GM23248 (cell line): ENCODE data around the gene RIMS1. TPM values are rescaled to one million over a fixed set of nuclear protein-coding genes. Genes with fewer than 3 reads are reported as not detected.
A peak's percentile ranks its signal among the peaks of the same experiment; 100 is the strongest.
"Not testable (repeated sequence)": the region's sequence is repeated elsewhere in the genome, so short reads cannot be mapped to it uniquely, and the experiment has no call there.

Experiments used
- DNase-seq: peaks from one replicate; pipeline ENCODE4 v3.0.0-alpha.2; 2015
- H2AFZ ChIP-seq: fragments of 200-600 bp; sonication (generic); 2 replicates; pipeline ENCODE4 v1.6.1; 2016; ENCODE audit warnings: antibody characterized with exemption
- H3F3A ChIP-seq: fragments of 200-600 bp; sonication (generic); 2 replicates; pipeline ENCODE4 v1.6.1; 2016; ENCODE audit warnings: mild to moderate bottlenecking, antibody characterized with exemption, mixed run types; ENCODE audit not compliant: insufficient read depth
- H3K27ac ChIP-seq: fragments of 200-600 bp; sonication (generic); 2 replicates; pipeline ENCODE4 v1.5.1; 2016; ENCODE audit warnings: mild to moderate bottlenecking
- H3K27me3 ChIP-seq: fragments of 200-600 bp; sonication (generic); replicated peaks from 2 replicates; pipeline ENCODE4 v1.6.1; 2016; ENCODE audit warnings: mild to moderate bottlenecking; ENCODE audit not compliant: insufficient read depth
- H3K36me3 ChIP-seq: fragments of 200-600 bp; sonication (generic); 2 replicates; pipeline ENCODE4 v1.6.1; 2016; ENCODE audit warnings: low read depth, mild to moderate bottlenecking
- H3K4me1 ChIP-seq: fragments of 200-600 bp; sonication (generic); 2 replicates; pipeline ENCODE4 v1.6.1; 2016; ENCODE audit warnings: mild to moderate bottlenecking; ENCODE audit not compliant: insufficient read depth
- H3K4me2 ChIP-seq: fragments of 200-600 bp; sonication (generic); one replicate; pipeline ENCODE4 v1.6.1; 2016; ENCODE audit warnings: mild to moderate bottlenecking; ENCODE audit not compliant: unreplicated experiment
- H3K4me3 ChIP-seq: fragments of 200-600 bp; sonication (generic); 2 replicates; pipeline ENCODE4 v1.5.1; 2016; ENCODE audit warnings: mild to moderate bottlenecking
- H3K79me2 ChIP-seq: fragments of 200-600 bp; sonication (generic); 2 replicates; pipeline ENCODE4 v1.6.1; 2016; ENCODE audit warnings: mild to moderate bottlenecking; ENCODE audit not compliant: insufficient read depth
- H3K9ac ChIP-seq: fragments of 200-600 bp; sonication (generic); 2 replicates; pipeline ENCODE4 v1.6.1; 2016; ENCODE audit warnings: mild to moderate bottlenecking
- H3K9me2 ChIP-seq: fragments of 200-600 bp; sonication (generic); 2 replicates; pipeline ENCODE4 v1.6.1; 2016; ENCODE audit warnings: mixed run types, mild to moderate bottlenecking, moderate library complexity; ENCODE audit not compliant: insufficient read depth
- H3K9me3 ChIP-seq: fragments of 200-600 bp; sonication (generic); one replicate; pipeline ENCODE4 v1.6.1; 2017; ENCODE audit warnings: low read depth
- H4K20me1 ChIP-seq: fragments of 200-600 bp; sonication (generic); 2 replicates; pipeline ENCODE4 v1.6.0; 2016; ENCODE audit not compliant: insufficient read depth
- EZH2 ChIP-seq: fragments of 200-600 bp; sonication (generic); IDR thresholded peaks from 2 replicates; pipeline ENCODE4 v1.6.1; 2018; ENCODE audit warnings: antibody characterized with exemption, mild to moderate bottlenecking; ENCODE audit not compliant: insufficient read depth, poor library complexity, severe bottlenecking
- EZH2phosphoT487 ChIP-seq: fragments of 200-600 bp; sonication (generic); IDR thresholded peaks from 2 replicates; pipeline ENCODE4 v1.6.1; 2018; ENCODE audit warnings: antibody characterized with exemption, moderate library complexity, mild to moderate bottlenecking, low read depth; ENCODE audit not compliant: insufficient read depth
- WGBS, 2 experiments: methylation state at CpG; one replicate each; pipeline ENCODE4 v1.1.6; 2015 to 2017; ENCODE audit warnings: low lambda C conversion rate in 2 of 2, low coverage in 1 of 2; ENCODE audit errors: missing lambda C conversion rate in 2 of 2; 5-methylcytosine and 5-hydroxymethylcytosine counted together
- in situ Hi-C: fragments of 300-500 bp; cut with MboI; formaldehyde crosslinking; loops from 2 replicates; pipeline ENCODE4 v1.15.0; 2020
- polyA plus RNA-seq: library from polyadenylated mRNA; unstranded; fragments of >200 nt; fragmentation: Nextera tagmentation; extraction: Ambion mirVana; gene quantifications from 2 replicates; pipeline ENCODE4 v1.2.1, GENCODE V29; 2016
- total RNA-seq: library from RNA; depleted of rRNA; stranded (reverse); fragments of >200 nt; shearing (Covaris generic); gene quantifications from 2 replicates; pipeline ENCODE4 v1.2.3, GENCODE V29; 2014

Gene RIMS1
- total and polyA plus RNA-seq, 2 experiments from 2014 or later = 1.8 to 10.6 TPM

DNA sequence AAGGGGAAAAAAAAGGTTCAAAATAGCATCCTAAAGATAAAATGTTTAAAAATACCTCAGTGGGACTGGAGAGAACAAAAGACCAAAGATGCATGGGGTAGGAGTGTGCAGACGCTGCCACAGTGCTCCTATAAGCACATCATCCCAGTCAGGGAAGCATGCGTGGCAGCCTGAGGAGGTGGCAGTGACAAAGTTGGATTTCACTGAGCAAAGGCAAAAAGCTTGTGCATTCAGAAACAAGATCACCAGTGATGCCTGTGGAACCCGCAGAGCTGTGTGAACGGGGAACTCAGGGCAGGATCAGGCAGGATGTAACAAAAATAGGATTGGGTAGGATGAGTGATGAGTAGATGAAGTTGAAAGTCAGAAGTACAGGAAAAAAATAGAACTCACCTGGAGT lies 116.1 kb downstream of the RIMS1 start:
- in situ Hi-C loops = no loop called here
- H3K4me1 ChIP-seq = no peaks in the 10 kb centered on the region
- no peaks in the 10 kb centered on the region for H3K9me2 ChIP-seq
- H3F3A ChIP-seq = no peaks in the 10 kb centered on the region
- no peaks in the 10 kb centered on the region for H3K9me3 ChIP-seq
- no peak overlapping the region for H3K27ac ChIP-seq
- H3K9ac ChIP-seq = no peak overlapping the region
- H4K20me1 ChIP-seq = no peaks in the 10 kb centered on the region
- no peak for TF ChIP-seq EZH2phosphoT487
- TF ChIP-seq EZH2 = no peak
- H3K4me2 ChIP-seq = no peak overlapping the region
- DNase-seq = no peak
- no peak overlapping the region for H2AFZ ChIP-seq
- H3K79me2 ChIP-seq = no peaks in the 10 kb centered on the region
- no peaks in the 10 kb centered on the region for H3K27me3 ChIP-seq
- H3K4me3 ChIP-seq = no peak overlapping the region
- WGBS, 2 experiments = 27 to 30% methylated on average over 4 of the region's 4 CpGs
- no peaks in the 10 kb centered on the region for H3K36me3 ChIP-seq

DNA sequence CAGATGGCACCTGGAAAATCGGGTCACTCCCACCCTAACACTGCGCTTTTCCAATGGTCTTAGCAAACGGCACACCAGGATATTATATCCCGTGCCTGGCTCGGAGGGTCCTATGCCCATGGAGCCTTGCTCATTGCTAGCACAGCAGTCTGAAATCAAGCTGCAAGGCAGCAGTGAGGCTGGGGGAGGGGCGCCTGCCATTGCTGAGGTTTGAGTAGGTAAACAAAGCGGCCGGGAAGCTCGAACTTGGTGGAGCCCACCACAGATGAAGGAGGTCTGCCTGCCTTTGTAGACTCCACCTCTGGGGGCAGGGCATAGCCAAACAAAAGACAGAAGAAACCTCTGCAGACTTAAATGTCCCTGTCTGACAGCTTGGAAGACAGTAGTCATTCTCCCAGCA lies 120.2 kb downstream of the RIMS1 start:
- H3K4me3 ChIP-seq, H3K27ac ChIP-seq, H3K4me2 ChIP-seq, H2AFZ ChIP-seq, H3K27me3 ChIP-seq, H3K9me2 ChIP-seq, H3K36me3 ChIP-seq, H3K79me2 ChIP-seq, in situ Hi-C loops, H3K4me1 ChIP-seq, DNase-seq, H4K20me1 ChIP-seq, H3F3A ChIP-seq, H3K9ac ChIP-seq, H3K9me3 ChIP-seq: not testable (repeated sequence)
- WGBS, 2 experiments = 60 to 69% methylated on average over 9 of the region's 9 CpGs

DNA sequence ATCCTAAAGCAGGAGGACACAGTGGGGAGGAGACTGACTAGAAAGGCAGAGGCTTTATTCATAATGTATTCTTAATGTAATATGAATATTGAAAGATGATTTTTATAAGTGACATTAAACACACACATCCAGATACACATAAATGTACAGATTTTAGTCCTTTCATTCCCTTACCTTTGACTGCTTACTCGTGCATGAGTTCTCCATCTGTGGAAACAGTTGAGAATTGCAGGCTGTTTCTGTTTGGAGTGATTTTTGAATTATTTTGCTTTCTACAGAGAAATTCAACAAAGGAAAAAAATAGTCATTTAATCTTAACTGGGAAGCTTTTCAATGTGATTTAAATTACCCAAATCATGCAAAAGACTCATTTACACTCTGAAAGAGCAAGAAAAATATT lies 136.5 kb downstream of the RIMS1 start:
- in situ Hi-C loops = no loop called here
- Histone ChIP-seq H3K4me2 (no peak overlapping the region), H4K20me1 (no peaks in the 10 kb centered on the region), H3K27me3 (no peaks in the 10 kb centered on the region), H3K9ac (no peak overlapping the region), H3K9me2 (no peaks in the 10 kb centered on the region), H3K4me1 (no peaks in the 10 kb centered on the region), H3K79me2 (no peaks in the 10 kb centered on the region), H2AFZ (no peak overlapping the region), H3K36me3 (no peaks in the 10 kb centered on the region), H3K27ac (no peak overlapping the region), H3F3A (no peaks in the 10 kb centered on the region), H3K9me3 (no peaks in the 10 kb centered on the region), H3K4me3 (no peak overlapping the region)
- DNase-seq = no peak
- WGBS, 2 experiments = 0 to 10% methylated on average over 1 of the region's 1 CpG
- TF ChIP-seq EZH2phosphoT487 (no peak), EZH2 (no peak)

DNA sequence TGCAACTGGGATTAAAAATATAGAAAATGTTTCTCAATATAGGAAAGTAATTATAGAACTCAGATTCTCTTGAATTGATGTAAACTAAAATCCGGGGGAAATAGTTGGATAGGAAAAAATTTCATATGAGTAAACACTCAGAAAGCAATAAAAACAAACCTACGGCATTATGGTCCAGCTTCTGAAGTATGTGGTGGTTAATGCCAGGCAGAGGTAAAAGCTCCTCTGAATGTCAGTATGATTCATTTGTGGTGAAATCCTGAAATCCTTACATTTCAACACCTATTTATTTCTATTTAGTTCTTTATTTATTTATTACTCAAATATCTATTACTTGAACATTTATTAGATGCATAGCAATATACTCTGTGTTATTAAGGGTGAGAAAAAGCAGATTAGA lies 145.1 kb downstream of the RIMS1 start:
- DNase-seq = peak; percentile 58

DNA sequence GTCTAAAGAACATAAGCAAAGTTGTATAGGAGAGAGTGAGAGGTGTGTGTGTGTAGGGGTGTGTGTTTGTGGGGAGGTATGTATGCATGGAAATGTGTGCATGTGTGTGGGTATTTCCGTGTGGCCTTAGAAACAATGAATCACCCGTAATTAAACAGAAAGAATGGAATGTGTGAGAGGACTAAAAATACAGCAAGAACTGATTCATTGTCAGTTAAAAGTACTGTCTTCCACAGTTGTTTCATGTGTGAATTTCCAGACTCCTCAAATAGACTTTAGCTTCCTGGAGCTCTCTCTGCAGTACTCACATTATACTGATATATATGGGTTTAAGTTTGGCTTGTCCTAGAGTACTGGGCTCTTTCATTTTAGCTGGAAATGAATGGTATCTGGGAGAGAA lies 145.7 kb downstream of the RIMS1 start:
- H3K4me1 ChIP-seq = peaks cover 32% of the 10 kb centered on the region
- in situ Hi-C loops = no loop called here
- 0 out of 2 replicates have a peak overlapping the region, but pooled peaks have one; percentile 26 for H3K4me3 ChIP-seq
- no peaks in the 10 kb centered on the region for H3K9me2 ChIP-seq
- H4K20me1 ChIP-seq = no peaks in the 10 kb centered on the region
- peak; percentile 59 for DNase-seq
- TF ChIP-seq EZH2phosphoT487 (no peak), EZH2 (no peak)
- H3K36me3 ChIP-seq = no peaks in the 10 kb centered on the region
- peak overlapping the region; percentile 52 for H3K27ac ChIP-seq
- no peaks in the 10 kb centered on the region for H3K27me3 ChIP-seq
- H3K9ac ChIP-seq = no peak overlapping the region
- H3K9me3 ChIP-seq = no peaks in the 10 kb centered on the region
- H3F3A ChIP-seq = peaks cover 10% of the 10 kb centered on the region; the same call in 1 of the 2 replicates
- H3K4me2 ChIP-seq = peak overlapping the region; percentile 59
- WGBS, 2 experiments = 8 to 30% methylated on average over 2 of the region's 2 CpGs
- H3K79me2 ChIP-seq = no peaks in the 10 kb centered on the region
- no peak overlapping the region for H2AFZ ChIP-seq

More for the DNA sequence above, 145.1 kb downstream of the RIMS1 start:
- Histone ChIP-seq H4K20me1 (no peaks in the 10 kb centered on the region), H3K27me3 (no peaks in the 10 kb centered on the region), H3K27ac (peak overlapping the region; percentile 52), H3K79me2 (no peaks in the 10 kb centered on the region), H3K4me2 (peak overlapping the region; percentile 59), H3K4me3 (0 out of 2 replicates have a peak overlapping the region, but pooled peaks have one; percentile 26), H3K36me3 (no peaks in the 10 kb centered on the region), H3K9me3 (no peaks in the 10 kb centered on the region), H3K4me1 (peaks cover 32% of the 10 kb centered on the region), H3K9ac (no peak overlapping the region), H3F3A (peaks cover 10% of the 10 kb centered on the region; the same call in 1 of the 2 replicates), H3K9me2 (no peaks in the 10 kb centered on the region), H2AFZ (no peak overlapping the region)
- in situ Hi-C loops = no loop called here
- WGBS, 2 experiments = 11 to 22% methylated on average over 2 of the region's 2 CpGs
- no peak for TF ChIP-seq EZH2
- TF ChIP-seq EZH2phosphoT487 = 0 out of 2 replicates have a peak, but pooled peaks have one; percentile 47
